Neural cell (in vitro differentiated cells): Measurements from ENCODE around the gene RRP15. TPM values are rescaled to one million over a fixed set of nuclear protein-coding genes. Genes with fewer than 3 reads are reported as not detected.

Experiments used
- H2AFZ ChIP-seq: fragments of 200-600, 300-800 bp; sonication (generic), shearing (Covaris generic); 2 replicates; pipeline ENCODE4 v1.6.0; 2014; ENCODE audit warnings: low read depth, mild to moderate bottlenecking, antibody characterized with exemption, low read length, moderate library complexity
- H3F3A ChIP-seq: fragments of 200-600 bp; shearing (Covaris generic); 2 replicates; pipeline ENCODE4 v1.6.1; 2016; ENCODE audit warnings: mild to moderate bottlenecking, moderate library complexity, mixed read lengths, antibody characterized with exemption, low read length; ENCODE audit not compliant: insufficient read depth, poor library complexity, severe bottlenecking
- H3K27ac ChIP-seq: fragments of 200-600, 300-800 bp; sonication (generic), shearing (Covaris generic); 2 replicates; pipeline ENCODE4 v1.5.1; 2014; ENCODE audit warnings: mild to moderate bottlenecking, low read length, moderate library complexity
- H3K27me3 ChIP-seq: fragments of 300-800, 200-600 bp; sonication (generic), shearing (Covaris generic); 2 replicates; pipeline ENCODE4 v1.6.0; 2014; ENCODE audit warnings: mild to moderate bottlenecking, low read depth, low read length, moderate library complexity; ENCODE audit not compliant: insufficient read depth
- H3K36me3 ChIP-seq: fragments of 300-800, 200-600 bp; sonication (generic), shearing (Covaris generic); 2 replicates; pipeline ENCODE4 v1.5.1; 2014; ENCODE audit warnings: mild to moderate bottlenecking, antibody characterized with exemption, low read length, moderate library complexity; ENCODE audit not compliant: insufficient read depth
- H3K4me2 ChIP-seq: fragments of 300-800, 200-600 bp; sonication (generic), shearing (Covaris generic); 2 replicates; pipeline ENCODE4 v1.6.0; 2014; ENCODE audit warnings: mild to moderate bottlenecking, low read length
- H3K4me3 ChIP-seq: fragments of 300-800, 200-600 bp; sonication (generic), shearing (Covaris generic); 2 replicates; pipeline ENCODE4 v1.5.1; 2014; ENCODE audit warnings: mild to moderate bottlenecking, low read length, moderate library complexity
- H3K79me2 ChIP-seq: fragments of 200-600 bp; shearing (Covaris generic); replicated peaks from 2 replicates; pipeline ENCODE4 v1.6.0; 2014; ENCODE audit warnings: mild to moderate bottlenecking, low read length, moderate library complexity; ENCODE audit not compliant: insufficient read depth
- H3K9ac ChIP-seq: fragments of 300-800, 200-600 bp; sonication (generic), shearing (Covaris generic); 2 replicates; pipeline ENCODE4 v1.6.1; 2016; ENCODE audit warnings: mild to moderate bottlenecking, low read length, mixed read lengths
- H3K9me2 ChIP-seq: fragments of 200-600 bp; shearing (Covaris generic); 2 replicates; pipeline ENCODE4 v1.6.1; 2016; ENCODE audit warnings: mild to moderate bottlenecking, low read length, mixed read lengths; ENCODE audit not compliant: insufficient read depth
- H3K9me3 ChIP-seq: fragments of 200-600, 300-800 bp; sonication (generic), shearing (Covaris generic); 2 replicates; pipeline ENCODE4 v1.6.1; 2016; ENCODE audit warnings: mild to moderate bottlenecking, mixed run types, low read length, moderate library complexity, mixed read lengths
- H4K20me1 ChIP-seq: fragments of 200-600 bp; shearing (Covaris generic); 2 replicates; pipeline ENCODE4 v1.6.1; 2016; ENCODE audit warnings: mild to moderate bottlenecking, mixed run types; ENCODE audit not compliant: insufficient read depth
- CTCF ChIP-seq: fragments of 450-650 bp; IDR thresholded peaks from 2 replicates; pipeline ENCODE4 v1.5.1; 2014; ENCODE audit warnings: antibody characterized with exemption, mild to moderate bottlenecking, moderate library complexity; ENCODE audit not compliant: poor library complexity, severe bottlenecking
- EP300 ChIP-seq: fragments of 450-650 bp; conservative IDR thresholded peaks from 2 replicates; pipeline ENCODE4 v1.6.1; 2014; ENCODE audit warnings: antibody characterized with exemption, mild to moderate bottlenecking, moderate library complexity; ENCODE audit not compliant: poor library complexity, severe bottlenecking
- EZH2 ChIP-seq: fragments of 200-600, 300-800 bp; shearing (Covaris generic), sonication (generic); IDR thresholded peaks from 2 replicates; pipeline ENCODE4 v1.6.1; 2014; ENCODE audit warnings: antibody characterized with exemption, low read length, borderline replicate concordance, mild to moderate bottlenecking; ENCODE audit not compliant: insufficient read depth, poor library complexity, severe bottlenecking
- MXI1 ChIP-seq: fragments of 450-650 bp; conservative IDR thresholded peaks from 2 replicates; pipeline ENCODE4 v1.6.1; 2014; ENCODE audit warnings: antibody characterized with exemption, mild to moderate bottlenecking; ENCODE audit not compliant: poor library complexity, severe bottlenecking
- POLR2AphosphoS5 ChIP-seq: IDR thresholded peaks from 2 replicates; pipeline ENCODE4 v1.6.1; 2012
- RAD21 ChIP-seq: fragments of 450-650 bp; conservative IDR thresholded peaks from 2 replicates; pipeline ENCODE4 v1.6.1; 2014; ENCODE audit warnings: antibody characterized with exemption, mild to moderate bottlenecking, moderate library complexity
- SMC3 ChIP-seq: fragments of 450-650 bp; conservative IDR thresholded peaks from 2 replicates; pipeline ENCODE4 v1.6.1; 2014; ENCODE audit warnings: antibody characterized with exemption, mild to moderate bottlenecking, moderate library complexity; ENCODE audit not compliant: poor library complexity
- TAF1 ChIP-seq: IDR thresholded peaks from 2 replicates; pipeline ENCODE4 v1.6.1; 2012; ENCODE audit warnings: low read depth
- polyA plus RNA-seq: library from polyadenylated mRNA; depleted of rRNA; stranded (reverse); fragments of >200 nt; gene quantifications from 2 replicates; pipeline ENCODE4 v1.2.3, GENCODE V29; 2014
- TF ChIP-seq, protein P1 (sequence below): IDR thresholded peaks from 2 replicates; pipeline ENCODE4 v1.6.1; 2012; ENCODE audit warnings: borderline replicate concordance

The RRP15 gene
- polyA plus RNA-seq, 1 donor from 2014 or later, result 5.4 TPM

DNA sequence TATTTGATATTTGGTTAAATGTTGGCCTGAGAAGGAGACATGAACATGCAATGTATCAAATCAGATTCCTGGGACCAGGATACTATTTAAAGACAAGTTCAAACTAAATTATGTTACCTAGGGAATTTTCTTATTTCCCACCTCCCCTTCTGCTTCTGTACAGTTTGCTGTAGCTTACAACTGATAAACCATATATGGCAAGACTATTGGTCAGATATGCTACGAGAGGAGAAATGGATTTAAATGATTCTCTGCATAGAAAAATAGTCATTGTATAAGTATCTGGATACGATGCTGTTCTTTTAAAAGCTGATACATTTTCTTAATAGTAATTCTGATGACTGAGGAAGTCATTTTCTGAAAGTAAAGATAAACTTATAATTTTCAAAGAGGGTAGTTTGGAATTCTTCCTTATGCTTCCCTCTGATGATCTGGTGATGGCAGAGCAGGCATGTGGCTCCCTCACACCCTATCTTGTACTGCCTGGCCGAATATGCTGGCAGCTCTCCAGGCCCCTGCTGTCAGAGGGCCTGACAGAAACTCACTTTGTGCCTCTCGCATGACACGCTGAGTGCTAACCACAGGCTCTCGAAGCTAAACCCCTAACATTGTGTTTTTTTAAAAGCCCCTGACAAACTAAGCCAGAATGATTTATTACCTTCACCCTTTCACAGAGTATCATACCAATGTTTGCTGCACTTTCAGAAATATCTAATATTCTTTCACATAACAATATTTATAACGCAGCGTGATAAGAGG, 19.4 kb downstream of the RRP15 start:
- Histone ChIP-seq H3K36me3 (peaks cover 3% of the 10 kb centered on the region), H3K9me3 (no peaks in the 10 kb centered on the region), H3K9ac (no peak overlapping the region), H3K4me2 (no peak overlapping the region), H3K27me3 (no peaks in the 10 kb centered on the region), H3K9me2 (no peaks in the 10 kb centered on the region), H3K79me2 (no peaks in the 10 kb centered on the region), H3K27ac (no peak overlapping the region), H4K20me1 (no peaks in the 10 kb centered on the region), H3K4me3 (no peak overlapping the region), H2AFZ (no peak overlapping the region), H3F3A (no peaks in the 10 kb centered on the region)
- TF ChIP-seq EP300 (no peak), POLR2AphosphoS5 (no peak), CTCF (no peak), RAD21 (no peak), TAF1 (no peak), SMC3 (no peak), MXI1 (no peak)
- TF ChIP-seq, protein P1, sequence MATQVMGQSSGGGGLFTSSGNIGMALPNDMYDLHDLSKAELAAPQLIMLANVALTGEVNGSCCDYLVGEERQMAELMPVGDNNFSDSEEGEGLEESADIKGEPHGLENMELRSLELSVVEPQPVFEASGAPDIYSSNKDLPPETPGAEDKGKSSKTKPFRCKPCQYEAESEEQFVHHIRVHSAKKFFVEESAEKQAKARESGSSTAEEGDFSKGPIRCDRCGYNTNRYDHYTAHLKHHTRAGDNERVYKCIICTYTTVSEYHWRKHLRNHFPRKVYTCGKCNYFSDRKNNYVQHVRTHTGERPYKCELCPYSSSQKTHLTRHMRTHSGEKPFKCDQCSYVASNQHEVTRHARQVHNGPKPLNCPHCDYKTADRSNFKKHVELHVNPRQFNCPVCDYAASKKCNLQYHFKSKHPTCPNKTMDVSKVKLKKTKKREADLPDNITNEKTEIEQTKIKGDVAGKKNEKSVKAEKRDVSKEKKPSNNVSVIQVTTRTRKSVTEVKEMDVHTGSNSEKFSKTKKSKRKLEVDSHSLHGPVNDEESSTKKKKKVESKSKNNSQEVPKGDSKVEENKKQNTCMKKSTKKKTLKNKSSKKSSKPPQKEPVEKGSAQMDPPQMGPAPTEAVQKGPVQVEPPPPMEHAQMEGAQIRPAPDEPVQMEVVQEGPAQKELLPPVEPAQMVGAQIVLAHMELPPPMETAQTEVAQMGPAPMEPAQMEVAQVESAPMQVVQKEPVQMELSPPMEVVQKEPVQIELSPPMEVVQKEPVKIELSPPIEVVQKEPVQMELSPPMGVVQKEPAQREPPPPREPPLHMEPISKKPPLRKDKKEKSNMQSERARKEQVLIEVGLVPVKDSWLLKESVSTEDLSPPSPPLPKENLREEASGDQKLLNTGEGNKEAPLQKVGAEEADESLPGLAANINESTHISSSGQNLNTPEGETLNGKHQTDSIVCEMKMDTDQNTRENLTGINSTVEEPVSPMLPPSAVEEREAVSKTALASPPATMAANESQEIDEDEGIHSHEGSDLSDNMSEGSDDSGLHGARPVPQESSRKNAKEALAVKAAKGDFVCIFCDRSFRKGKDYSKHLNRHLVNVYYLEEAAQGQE, result no peak

- H3K9me2 ChIP-seq, result no peaks in the 10 kb centered on the region
- no peak overlapping the region for H2AFZ ChIP-seq
- H3K4me2 ChIP-seq, result no peak overlapping the region
- H3K79me2 ChIP-seq, result no peaks in the 10 kb centered on the region
- no peak overlapping the region for H3K4me3 ChIP-seq
- no peak overlapping the region for H3K27ac ChIP-seq
- H3K27me3 ChIP-seq, result no peaks in the 10 kb centered on the region
- H4K20me1 ChIP-seq, result no peaks in the 10 kb centered on the region
- H3K9ac ChIP-seq, result no peak overlapping the region
- no peaks in the 10 kb centered on the region for H3F3A ChIP-seq
- TF ChIP-seq MXI1, result no peak
- TF ChIP-seq SMC3, result no peak
- no peak for TF ChIP-seq CTCF
- TF ChIP-seq, protein P1, result no peak
- TF ChIP-seq POLR2AphosphoS5, result no peak
- no peak for TF ChIP-seq EP300
- TF ChIP-seq TAF1, result no peak
- no peak for TF ChIP-seq RAD21
- TF ChIP-seq EZH2, result no peak
- no peaks in the 10 kb centered on the region for H3K9me3 ChIP-seq
- peaks cover 3% of the 10 kb centered on the region for H3K36me3 ChIP-seq
Observed at GRCh38 chr1:218305472-218306064, 20.5 kb downstream of the RRP15 start.
